Colon (tissue), 2 donors: Measurements from ENCODE around the gene RCC1.
"Not testable (repeated sequence)": the region's sequence is repeated elsewhere in the genome, so short reads cannot be mapped to it uniquely, and the experiment has no call there.

Source experiments
- FAIRE-seq: peaks from 2 replicates; lab custom pipeline; 2012; peaks lifted over from hg19 to GRCh38; lab: Jason Lieb, UNC
- donor health status: control.
- donor health status: control.

Gene RCC1

DNA sequence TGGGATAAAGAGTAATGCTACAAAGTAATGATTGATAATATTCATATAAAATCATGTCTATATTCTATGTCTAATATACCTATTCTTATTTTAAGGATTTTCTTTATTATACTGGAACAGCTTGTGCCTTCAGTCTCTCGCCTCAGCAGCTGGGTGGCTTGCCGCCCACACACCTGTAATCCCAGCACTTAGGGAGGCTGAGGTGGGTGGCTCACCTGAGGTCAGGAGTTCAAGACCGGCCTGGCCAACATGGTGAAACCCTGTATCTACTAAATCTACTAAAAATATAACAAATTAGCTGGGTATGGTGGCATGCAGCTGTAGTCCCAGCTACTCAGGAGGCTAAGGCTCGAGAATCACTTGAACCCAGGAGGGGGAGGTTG, 39.4 kb downstream of the RCC1 start:
- FAIRE-seq = no peak

DNA sequence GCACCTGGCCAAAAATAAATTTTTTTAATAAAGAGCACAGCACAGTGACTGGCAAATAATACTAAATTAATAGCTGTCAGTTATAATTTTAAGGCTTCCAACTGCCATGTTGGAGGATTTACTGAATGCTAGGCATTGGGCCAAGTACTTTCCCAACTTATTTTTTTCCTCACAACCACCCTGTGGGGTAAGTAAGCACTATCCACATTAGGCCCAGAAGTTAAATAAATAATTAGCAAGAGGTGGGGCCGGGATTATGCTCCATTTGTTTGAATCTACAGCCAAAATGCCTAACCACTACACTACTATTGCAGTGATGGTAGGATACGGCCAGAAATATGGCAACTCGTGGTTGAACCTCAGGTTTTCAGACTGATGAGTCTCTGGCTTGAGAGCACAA, 42.5 kb downstream of the RCC1 start:
- FAIRE-seq = no peak

DNA sequence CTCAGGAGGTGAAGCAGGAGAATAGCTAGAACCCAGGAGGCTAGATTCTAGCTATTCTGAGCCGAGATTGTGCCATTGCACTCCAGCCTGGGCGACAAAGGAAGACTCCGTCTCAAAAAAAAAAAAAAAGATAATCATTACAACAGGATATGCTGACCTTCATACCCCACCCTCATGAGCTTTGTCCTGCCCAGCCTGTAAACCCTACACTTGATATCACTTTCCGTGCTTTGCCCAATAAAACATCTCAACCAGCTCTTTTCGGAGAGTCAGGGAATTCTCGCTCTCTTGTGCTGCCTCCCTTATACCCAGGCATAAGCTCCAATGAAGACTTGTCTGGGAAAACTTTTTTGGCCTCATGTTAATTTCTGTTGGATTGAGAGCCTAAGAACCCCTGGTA, 45.5 kb downstream of the RCC1 start:
- FAIRE-seq = no peak

DNA sequence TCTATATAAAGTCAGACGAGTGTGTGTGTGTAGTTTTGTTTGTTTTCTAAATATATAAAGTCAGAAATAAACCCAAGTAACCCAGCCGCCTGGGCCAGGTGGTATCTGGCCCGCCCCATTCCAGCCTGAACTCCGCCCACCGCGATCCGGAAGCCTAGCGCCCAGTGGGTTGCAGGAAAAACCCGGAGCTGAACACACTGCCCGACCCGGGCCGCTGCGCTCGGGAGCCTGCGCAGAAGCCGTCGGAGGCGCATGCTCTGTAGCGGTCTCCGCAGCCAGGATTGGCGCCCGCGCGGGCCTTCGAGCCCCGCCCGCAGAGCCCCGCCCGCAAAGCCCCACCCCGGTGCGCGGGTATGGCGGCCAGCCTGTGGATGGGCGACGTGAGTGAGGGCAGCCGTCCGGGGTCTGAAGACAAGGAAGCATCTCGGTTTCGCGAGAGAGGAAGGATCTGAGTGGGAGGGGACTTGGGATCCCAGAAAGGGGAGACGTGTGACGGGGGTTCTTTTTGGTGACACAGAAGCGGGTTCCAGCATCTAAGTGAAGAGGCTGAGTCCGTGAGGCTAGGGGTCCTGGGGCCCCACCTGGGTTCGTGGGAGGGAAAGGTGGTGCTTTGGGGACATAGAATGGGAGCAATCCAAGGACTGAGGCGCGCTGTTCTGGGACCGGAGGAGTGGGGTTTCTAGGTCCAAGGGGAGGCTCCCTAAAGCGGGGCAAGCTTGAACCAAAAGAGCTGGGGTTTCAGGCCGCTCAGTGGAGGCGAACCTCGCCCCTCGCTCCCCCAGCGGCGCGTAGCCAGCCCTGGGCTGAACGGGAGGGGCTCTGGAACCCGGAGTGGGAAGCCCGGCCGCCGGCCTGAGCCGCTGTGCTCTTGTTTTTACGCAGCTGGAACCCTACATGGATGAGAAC, 47.2 kb downstream of the RCC1 start, which contains the start of gene TRNAU1AP:
Gene TRNAU1AP (plus strand): TSS at position 328 of the 906 bp plus-strand sequence. CDS start 26 bp downstream, at position 354.
- FAIRE-seq = no peak

DNA sequence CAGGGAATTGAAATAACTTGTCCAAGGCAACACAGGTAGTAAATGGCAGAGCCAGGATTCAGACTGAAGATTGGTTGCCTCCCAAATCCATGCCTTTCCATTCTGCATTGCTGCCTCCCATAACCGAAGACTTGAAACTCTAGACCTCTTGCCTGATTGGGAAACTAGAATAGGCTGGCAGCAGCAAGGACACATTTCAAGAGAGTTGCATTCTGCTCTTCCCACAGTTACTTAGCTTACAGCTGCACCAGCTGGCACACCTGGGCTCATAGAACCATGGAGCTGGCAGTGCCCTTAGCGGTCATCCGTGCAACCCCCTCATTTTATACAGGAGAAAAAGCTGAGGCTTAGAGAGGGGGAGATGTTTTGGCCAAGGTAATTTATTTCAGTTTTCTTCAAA, 55.0 kb downstream of the RCC1 start:
- FAIRE-seq = no peak

DNA sequence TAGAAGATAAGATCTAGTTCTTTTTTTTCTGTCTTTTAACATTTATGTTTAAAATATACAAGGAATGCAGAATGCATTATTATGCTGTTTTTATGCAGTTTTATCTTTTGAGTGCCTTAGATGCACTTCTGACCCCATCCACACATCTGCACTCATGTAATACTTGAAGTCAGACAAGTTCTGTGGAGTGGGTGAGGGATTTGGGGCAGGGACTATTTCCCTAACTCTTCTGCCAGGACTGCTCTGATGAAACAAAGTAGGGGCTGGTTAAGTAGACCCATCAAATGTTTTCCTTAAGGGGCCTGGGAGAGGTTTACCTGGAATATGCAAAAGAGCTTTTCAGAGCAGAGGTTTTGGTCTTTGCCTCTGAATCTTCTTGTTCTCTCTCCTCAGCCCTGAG, 58.5 kb downstream of the RCC1 start:
- no peak for FAIRE-seq

DNA sequence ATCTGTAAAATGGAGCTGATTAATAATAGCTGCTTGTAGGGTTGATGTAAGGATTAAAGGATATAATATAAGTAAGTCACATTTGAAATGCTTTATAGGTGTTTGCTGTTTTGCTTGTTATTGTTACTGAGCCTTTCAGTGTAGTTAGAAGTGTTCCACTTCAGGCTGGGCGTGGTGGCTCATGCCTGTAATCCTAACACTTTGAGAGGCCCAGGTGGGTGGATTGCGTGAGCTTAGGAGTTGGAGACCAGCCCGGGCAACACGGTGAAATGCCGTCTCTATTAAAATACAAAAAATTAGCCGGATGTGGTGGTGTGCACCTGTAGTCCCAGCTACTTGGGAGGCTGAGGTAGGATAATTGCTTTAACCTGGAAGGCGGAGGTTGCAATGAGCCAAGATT, 59.2 kb downstream of the RCC1 start:
- FAIRE-seq = no peak

DNA sequence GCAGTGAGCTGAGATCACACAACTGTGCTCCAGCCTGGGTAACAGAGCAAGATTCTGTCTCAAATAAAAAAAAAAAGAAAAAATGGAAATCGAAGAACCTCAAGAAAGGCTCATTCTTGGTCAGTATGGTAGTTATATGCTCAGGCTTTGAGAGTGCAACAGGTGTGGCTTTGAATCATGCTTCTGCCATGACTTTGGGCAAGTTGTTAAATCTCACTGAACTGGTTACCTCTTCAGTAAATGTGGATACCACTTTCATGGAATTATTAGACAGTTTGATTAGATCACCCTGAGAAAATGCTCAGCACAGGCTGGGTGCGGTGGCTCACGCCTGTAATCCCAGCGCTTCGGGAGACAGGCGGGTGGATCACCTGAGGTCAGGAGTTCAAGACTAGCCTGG, 59.9 kb downstream of the RCC1 start:
- no peak for FAIRE-seq

DNA sequence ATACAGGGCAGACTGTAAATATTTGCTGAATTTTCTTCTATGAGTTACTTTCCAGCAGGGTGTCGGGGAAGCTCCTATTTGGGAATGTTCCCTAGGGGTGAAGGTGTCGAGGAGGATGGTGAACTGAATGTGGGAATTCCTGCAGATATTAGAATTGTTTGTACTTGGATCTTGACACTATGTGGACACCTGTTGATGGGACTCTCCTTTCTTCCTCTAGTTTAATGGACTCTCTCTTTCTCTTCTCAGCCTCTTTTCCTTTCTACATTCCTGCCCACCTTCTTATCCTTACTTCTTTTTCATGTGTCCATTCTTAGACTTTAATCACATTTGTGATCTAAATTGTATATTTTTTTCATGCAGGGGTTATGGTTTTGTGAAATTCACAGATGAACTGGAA, 61.1 kb downstream of the RCC1 start:
- no peak for FAIRE-seq

DNA sequence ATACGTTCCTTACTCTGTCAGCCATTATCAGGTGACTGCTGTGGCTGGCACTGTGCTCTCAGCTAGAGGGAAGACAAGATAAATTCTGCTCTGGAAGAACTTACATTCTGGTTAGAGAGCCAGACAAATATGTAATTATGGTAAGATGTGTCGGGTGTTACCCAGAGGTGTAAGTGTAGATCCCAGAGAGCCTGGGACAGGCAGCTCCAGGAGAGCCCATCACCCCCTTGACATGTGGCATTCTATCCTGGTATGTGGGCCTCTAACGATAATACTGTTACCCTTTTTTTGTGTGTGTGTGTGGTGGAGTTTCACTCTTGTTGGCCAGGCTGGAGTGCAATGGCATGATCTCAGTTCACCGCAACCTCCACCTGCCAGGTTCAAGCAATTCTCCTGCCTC, 66.1 kb downstream of the RCC1 start:
- FAIRE-seq = no peak

DNA sequence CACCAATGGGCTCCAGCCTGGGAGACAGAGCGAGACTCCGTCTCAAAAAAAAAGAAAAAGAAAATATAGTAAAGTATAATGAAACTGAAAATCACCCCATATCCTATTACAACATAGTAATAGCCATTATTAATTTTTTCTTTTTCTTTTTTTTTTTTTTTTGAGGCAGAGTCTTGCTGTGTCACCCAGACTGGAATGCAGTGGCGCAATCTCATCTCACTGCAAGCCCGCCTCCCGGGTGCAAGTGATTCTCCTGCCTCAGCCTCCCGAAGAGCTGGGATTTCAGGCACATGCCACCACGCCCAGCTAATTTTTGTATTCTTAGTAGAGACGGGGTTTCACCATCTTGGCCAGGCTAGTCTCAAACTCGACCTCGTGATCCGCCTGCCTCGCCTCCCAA, 67.0 kb downstream of the RCC1 start:
- not testable (repeated sequence) for FAIRE-seq

DNA sequence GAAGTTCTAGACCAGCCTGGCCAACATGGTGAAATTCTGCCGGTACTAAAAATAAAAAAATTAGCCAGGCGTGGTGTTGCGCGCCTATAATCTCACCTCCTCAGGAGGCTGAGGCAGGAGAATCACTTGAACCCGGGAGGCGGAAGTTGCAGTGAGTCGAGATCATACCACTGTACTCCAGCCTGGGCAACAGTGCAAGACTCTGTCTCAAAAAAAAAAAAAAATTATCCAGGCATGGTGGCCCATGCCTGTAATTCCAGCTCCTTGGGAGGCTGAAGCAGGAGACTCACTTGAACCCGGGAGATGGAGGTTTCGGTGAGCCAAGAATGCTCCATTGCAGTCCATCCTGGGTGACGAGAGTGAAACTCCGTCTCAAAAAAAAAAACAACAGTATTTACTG, 67.7 kb downstream of the RCC1 start:
- FAIRE-seq = no peak

DNA sequence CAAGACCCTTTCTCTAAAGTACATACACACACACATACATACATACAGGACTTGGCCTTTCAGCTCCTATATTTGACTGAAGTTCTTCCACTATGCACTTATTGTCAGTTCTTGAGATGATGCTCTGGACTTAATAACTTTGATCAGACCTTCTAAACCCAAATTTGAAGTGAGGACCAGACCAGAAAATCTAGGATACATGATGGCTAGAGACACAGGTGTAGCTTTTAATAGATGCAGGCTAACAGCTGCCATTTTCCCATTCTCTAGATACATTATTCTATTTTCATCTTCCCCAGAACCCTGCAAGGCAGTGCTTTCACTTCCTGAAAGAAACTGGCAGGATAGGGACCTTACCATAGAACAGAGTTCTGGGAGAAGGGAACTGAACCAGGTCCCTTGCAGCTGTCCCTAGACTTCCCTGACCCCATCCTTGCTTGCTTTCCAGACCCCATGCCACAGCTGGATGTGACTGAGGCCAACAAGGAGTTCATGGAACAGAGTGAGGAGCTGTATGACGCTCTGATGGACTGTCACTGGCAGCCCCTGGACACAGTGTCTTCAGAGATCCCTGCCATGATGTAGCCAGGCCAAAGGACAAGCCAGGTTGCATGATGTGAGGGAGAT, 71.3 kb downstream of the RCC1 start:
- no peak for FAIRE-seq

DNA sequence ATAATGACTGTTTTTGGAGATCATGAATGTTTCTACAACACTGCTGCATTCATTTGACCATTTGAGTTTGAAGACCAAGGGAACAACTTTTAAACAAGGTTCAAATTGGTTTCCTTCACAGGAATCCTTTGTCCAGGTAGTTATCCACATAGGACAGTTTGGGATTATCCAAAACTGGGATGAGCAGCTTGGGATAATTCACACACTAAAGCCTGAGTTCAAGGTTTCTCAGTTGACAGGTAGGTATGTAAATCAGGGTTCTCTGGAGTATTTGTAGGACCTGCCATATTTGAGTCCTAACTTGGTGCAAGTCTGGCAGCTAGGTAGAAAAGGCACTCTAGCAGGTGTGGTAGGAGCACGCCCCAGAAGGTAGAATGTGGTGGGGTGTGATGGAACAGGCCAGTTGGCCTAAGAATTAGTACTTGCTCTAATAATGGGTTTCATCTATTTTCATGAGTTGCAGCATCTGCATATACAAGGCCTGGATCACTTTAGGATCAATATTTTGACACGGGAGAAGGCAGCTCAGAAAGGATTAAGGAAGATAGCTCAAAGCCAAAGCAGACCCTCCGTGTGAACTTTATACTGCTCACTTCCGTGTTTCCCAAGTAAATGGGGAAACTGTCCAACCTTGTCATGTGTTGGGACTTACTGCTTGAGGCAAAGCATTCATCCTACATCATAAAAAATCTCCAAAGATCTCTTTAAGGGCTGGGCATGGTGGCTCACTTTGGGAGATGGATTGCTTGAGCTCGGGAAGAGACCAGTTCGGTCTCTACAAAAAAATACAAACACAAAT, 72.1 kb downstream of the RCC1 start:
- FAIRE-seq = no peak

DNA sequence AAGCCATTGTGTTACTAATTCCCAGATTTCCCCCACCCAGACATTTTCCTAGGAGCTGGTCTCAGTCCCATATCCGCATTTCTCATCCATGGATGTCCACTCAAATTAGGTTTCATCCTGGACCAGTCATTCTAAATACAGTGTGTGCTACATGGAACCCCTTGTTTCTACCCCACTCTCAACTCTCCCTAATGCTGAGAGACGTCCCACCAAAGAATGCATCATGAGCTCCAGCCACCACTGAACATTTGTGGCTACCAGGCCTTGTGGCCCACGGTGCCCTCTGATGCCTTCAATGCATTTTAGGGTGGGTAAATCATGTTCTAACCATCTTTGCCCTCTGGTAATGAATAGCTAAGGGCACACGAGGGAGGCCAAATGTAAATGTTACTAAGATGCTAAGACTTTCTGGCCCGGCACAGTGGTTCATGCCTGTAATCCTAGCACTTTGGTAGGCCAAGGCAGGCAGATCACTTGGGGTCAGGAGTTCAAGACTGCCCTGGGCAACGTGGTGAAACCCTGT, 72.9 kb downstream of the RCC1 start:
- FAIRE-seq = no peak

DNA sequence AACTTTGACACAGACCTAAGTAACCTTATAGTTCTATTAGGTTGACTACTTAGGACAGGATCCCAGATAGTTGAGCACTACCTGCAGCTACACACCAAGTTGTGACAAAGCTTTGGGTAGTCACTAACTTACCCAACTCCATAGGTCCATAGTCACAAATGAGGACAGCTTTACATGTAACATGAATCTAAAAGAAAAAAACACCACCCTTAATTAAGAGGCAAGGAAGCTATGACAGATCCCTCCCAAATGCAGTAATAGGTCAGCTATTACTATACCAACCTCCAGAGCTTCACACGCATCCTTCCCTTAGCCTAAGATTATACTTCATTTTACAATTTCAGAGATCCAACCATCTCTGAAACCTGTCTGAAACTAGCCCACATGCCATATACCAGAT, 73.6 kb downstream of the RCC1 start:
- no peak for FAIRE-seq

DNA sequence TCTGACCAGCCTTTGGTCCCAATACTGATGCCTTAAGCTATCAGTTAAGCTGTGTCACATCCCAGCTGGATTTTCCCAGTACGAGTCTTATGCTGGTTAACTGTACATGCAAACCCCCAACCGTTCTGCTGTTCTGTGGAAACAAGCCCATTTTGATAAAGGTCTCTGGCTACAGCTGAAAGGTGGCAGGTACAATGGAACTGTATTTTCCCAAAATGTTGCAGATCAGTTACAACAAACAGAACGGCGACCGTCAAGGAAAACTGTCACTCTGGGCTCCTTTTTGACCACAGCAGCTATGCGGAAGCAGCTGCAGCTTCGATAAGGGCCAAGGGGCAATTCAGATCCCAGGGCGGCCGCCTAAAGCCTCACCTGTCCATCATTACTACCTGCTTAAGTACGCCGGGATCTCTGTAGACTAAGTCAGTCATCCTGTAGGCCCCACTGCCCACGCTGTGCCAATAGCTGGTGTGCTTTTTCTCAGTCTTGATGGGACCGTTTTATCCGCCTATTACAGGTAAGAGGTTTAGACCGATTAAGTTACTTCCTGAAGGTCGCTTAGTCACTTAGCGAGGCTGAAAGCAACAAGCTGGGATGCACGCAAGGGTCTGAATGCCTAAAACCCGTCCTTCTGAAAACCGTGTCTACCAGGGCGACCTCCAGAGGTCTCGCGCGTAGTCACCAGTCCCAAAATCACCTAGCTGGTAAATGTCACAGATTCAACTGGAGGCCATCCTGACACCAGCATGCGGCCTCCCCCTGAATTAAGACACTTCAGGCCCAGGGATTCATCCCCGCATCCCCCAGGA, 75.1 kb downstream of the RCC1 start:
- FAIRE-seq = no peak

DNA sequence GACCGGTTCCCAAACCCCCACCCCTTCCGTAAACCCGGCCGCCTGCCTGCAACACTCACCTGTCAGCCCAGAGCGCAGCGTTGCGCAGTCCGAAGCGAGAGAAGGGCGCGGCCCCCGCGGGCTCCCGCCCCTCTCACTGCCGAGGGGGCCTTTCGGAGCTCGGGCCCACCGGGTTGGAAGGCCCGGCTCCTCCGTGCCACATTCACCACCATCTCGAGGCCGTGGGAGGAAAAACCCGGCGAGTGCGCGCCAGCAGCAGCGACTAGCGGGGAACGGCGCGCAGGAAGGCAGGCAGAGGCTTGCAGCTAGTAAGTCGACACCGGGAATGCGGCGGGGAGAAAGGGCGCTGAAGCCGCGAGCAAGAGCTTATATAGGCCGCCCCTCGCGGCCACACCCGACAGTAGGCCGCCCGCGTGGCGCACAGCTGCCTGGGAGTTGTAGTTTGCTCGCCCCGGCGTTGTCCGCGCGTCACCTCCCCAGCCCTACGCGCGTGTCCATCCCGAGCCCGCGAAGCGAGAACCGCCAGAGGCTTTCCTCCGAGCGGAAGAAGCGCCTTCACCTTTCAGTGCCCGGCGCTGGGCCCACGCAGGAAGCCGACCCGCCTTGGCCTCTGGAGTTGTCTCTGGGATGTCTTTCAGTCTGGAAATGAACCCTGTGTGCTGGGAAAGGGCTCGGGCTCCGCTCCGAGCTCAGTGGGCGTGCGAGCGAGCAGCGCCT, 75.8 kb downstream of the RCC1 start:
- FAIRE-seq = no peak

DNA sequence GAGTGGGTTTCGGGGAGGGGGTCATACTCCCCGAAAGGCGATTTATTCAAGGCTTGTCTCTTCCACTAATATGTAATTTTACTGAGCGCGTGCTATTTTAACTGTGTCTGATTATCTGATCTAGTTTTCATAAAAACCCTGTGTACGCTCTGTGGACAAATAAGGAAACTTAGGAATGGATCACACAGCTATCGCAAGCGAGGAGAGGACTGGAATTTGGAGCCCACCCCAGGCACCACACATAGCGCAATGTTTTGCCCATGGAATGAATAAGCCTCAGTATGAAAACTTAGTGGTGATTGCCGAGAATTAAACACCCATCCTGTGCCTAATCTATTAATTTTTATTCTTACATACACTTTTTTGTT, 76.4 kb downstream of the RCC1 start:
- no peak for FAIRE-seq

DNA sequence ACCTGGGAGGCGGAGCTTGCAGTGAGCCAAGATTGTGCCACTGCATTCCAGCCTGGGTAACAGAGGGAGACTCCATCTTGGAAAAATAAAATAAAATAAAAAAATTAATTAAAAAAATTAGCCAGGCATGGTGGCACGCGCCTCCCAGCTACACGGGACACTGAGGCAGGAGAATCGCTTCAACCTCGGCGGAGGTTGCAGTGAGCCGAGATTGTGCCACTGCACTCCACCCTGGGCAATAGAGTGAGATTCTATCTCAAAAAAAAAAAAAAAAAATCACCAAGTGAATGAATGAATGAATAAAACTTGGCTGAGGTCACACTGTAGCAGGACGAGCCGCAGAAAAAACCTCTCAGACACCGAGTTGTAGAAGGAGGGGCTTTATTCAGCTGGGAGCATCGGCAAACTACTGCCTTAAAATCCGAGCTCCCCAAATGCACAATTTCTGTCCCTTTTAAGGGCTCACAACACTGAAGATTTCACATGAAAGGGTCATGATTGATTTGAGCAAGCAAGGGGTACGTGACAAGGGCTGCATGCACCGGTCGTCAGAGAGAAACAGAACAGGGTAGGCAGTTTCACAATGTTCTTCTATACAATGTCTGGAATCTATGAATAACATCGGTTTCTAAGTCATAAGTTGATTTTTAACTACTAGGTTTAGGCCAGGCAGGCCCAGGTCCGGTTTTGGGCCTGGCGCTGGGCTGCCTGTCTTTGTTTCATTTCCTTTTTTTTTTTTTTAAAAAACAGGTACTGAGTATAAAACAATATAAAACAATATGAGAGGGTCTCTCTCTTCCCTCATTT, 80.9 kb downstream of the RCC1 start:
- not testable (repeated sequence) for FAIRE-seq
